Kidney (tissue), 14 donors: ENCODE results near the gene STX19. TPM values are rescaled to one million over a fixed set of nuclear protein-coding genes. Genes with fewer than 3 reads are reported as not detected.
"Not testable (repeated sequence)": the region's sequence is repeated elsewhere in the genome, so short reads cannot be mapped to it uniquely, and the experiment has no call there.

Experiments
- DNase-seq, 5 donors: peaks; one replicate each; pipeline ENCODE4 v3.0.0-alpha.2; 2013 to 2020
- FAIRE-seq: peaks from 2 replicates; lab custom pipeline; 2012; peaks lifted over from hg19 to GRCh38; lab: Jason Lieb, UNC
- H3K27ac ChIP-seq, 2 donors: one replicate each; pipeline ENCODE4 v1.7.0; 2013; ENCODE audit warnings: low read depth in 2 of 2, low read length in 2 of 2, inconsistent platforms in 1 of 2
- H3K27me3 ChIP-seq: one replicate; pipeline ENCODE4 v1.7.1; 2013; ENCODE audit warnings: low read length, inconsistent platforms; ENCODE audit not compliant: control insufficient read depth, insufficient read depth
- H3K36me3 ChIP-seq, 3 donors: one replicate each; pipeline versions ENCODE4 v1.7.0 to v1.7.1; 2013; ENCODE audit warnings: low read length in 3 of 3, control low read depth in 1 of 3, inconsistent platforms in 1 of 3; ENCODE audit not compliant: insufficient read depth in 3 of 3, control insufficient read depth in 2 of 3
- H3K4me1 ChIP-seq, 3 donors: one replicate each; pipeline versions ENCODE4 v1.7.0 to v1.7.1; 2013; ENCODE audit warnings: low read length in 3 of 3, inconsistent platforms in 1 of 3, low read depth in 1 of 3; ENCODE audit not compliant: control insufficient read depth in 2 of 3, insufficient read depth in 2 of 3
- H3K4me3 ChIP-seq, 3 donors: one replicate each; pipeline versions ENCODE4 v1.7.0 to v1.8.1; 2013; ENCODE audit warnings: low read length in 3 of 3, control low read depth in 1 of 3, inconsistent platforms in 1 of 3
- H3K9ac ChIP-seq, 3 donors: one replicate each; pipeline versions ENCODE4 v1.7.0 to v1.7.1; 2013; ENCODE audit warnings: low read length in 3 of 3, control low read depth in 1 of 3, inconsistent platforms in 1 of 3
- H3K9me3 ChIP-seq, 3 donors: one replicate each; pipeline versions ENCODE4 v1.7.0 to v1.7.1; 2013; ENCODE audit warnings: low read length in 3 of 3, control low read depth in 1 of 3, inconsistent platforms in 1 of 3; ENCODE audit not compliant: control insufficient read depth in 2 of 3, insufficient read depth in 1 of 3
- CTCF ChIP-seq: IDR thresholded peaks from 3 replicates; pipeline ENCODE4 v1.5.1; 2012; ENCODE audit warnings: mild to moderate bottlenecking, moderate library complexity, borderline replicate concordance; ENCODE audit not compliant: insufficient read depth; ENCODE audit errors: extremely low read depth
- intact Hi-C: fragments of 100-400 bp; cut with DNase I; formaldehyde crosslinking; loops from one replicate; pipeline ENCODE4 v1.11.1; 2022
- polyA plus RNA-seq: library from polyadenylated mRNA; stranded (reverse); fragments of 350-450 nt; fragmentation: Illumina TruSeq; extraction: RNeasy Lipid Tissue Mini Kit (QIAGEN cat#74804); gene quantifications from one replicate; pipeline ENCODE4 v1.2.3, GENCODE V29; 2014; ENCODE audit warnings: low read depth, low replicate concordance; ENCODE audit not compliant: insufficient read depth
- total RNA-seq: library from RNA; stranded (reverse); fragmentation: NEBNext Ultra II Directional; extraction: Animal tissue kit (Norgen Biotek cat#: 25700); gene quantifications from one replicate; pipeline ENCODE4 v1.2.1, GENCODE V29; 2021
- donor health status: control.
- donor health status: control.
- donor health status: control.
- donor health status: control.
- donor health status: control.
- donor health status: DM: yes; HTN: yes; CAD: no.
- donor health status: Normal renal cell carcinoma (clear cell type).

Gene STX19
- total and polyA plus RNA-seq, 2 donors from 2014 or later: 0.47 TPM; not detected in 1

- FAIRE-seq (no peak), DNase-seq (no peak)
- Histone ChIP-seq H3K27ac (no peak overlapping the region), H3K9ac (no peak overlapping the region), H3K9me3 (no peaks in the 10 kb centered on the region), H3K36me3 (no peaks in the 10 kb centered on the region), H3K27me3 (no peaks in the 10 kb centered on the region), H3K4me1 (no peaks in the 10 kb centered on the region), H3K4me3 (no peak overlapping the region)
- no peak for TF ChIP-seq CTCF
- intact Hi-C loops: no loop called here
These were observed 22.1 kb upstream of the STX19 start for GRCh38 chr3:94050546-94050945.

- TF ChIP-seq CTCF: no peak
- Histone ChIP-seq H3K36me3 (no peaks in the 10 kb centered on the region), H3K9me3 (no peaks in the 10 kb centered on the region), H3K4me1 (no peaks in the 10 kb centered on the region), H3K4me3 (no peak overlapping the region), H3K27me3 (no peaks in the 10 kb centered on the region), H3K9ac (no peak overlapping the region), H3K27ac (no peak overlapping the region)
- no peak for FAIRE-seq
- no peak for DNase-seq
- intact Hi-C loops: no loop called here
These were observed 20.9 kb upstream of the STX19 start for GRCh38 chr3:94049267-94049666.

GRCh38 chr3:94046533-94046932 lies 18.1 kb upstream of the STX19 start:
- H3K4me1 ChIP-seq: no peaks in the 10 kb centered on the region
- FAIRE-seq (no peak), DNase-seq (no peak)
- H3K9ac ChIP-seq: no peak overlapping the region
- H3K27me3 ChIP-seq: no peaks in the 10 kb centered on the region
- no peak overlapping the region for H3K4me3 ChIP-seq
- H3K27ac ChIP-seq: no peak overlapping the region
- TF ChIP-seq CTCF: no peak
- H3K9me3 ChIP-seq: no peaks in the 10 kb centered on the region
- H3K36me3 ChIP-seq: no peaks in the 10 kb centered on the region
- intact Hi-C loops: no loop called here

- H3K27ac ChIP-seq, H3K4me3 ChIP-seq, DNase-seq, FAIRE-seq, H3K9ac ChIP-seq, H3K4me1 ChIP-seq, intact Hi-C loops, H3K36me3 ChIP-seq, H3K9me3 ChIP-seq, H3K27me3 ChIP-seq: not testable (repeated sequence)
These were observed 15.9 kb upstream of the STX19 start for GRCh38 chr3:94044100-94044936.
